Suppressor macrophage (primary cell): ENCODE measurements around the gene TARBP1.
A peak's percentile ranks its signal among the peaks of the same experiment; 100 is the strongest.

Source experiments
- DNase-seq, 4 experiments: peaks; one replicate each; pipeline ENCODE4 v3.0.0-alpha.2; 2020 to 2022

The TARBP1 gene

GRCh38 chr1:234484218-234484617 is 5.2 kb upstream of the TARBP1 start:
- DNase-seq, result no peak

- no peak for DNase-seq
These were observed 2.8 kb upstream of the TARBP1 start for GRCh38 chr1:234481771-234482170.

GRCh38 chr1:234479866-234480265 is 887 bp upstream of the TARBP1 start:
- DNase-seq, result no peak

GRCh38 chr1:234479310-234479559 is 256 bp upstream of the TARBP1 start:
- no peak for DNase-seq

GRCh38 chr1:234478152-234478480 is 863 bp downstream of the TARBP1 start:
- no peak for DNase-seq

GRCh38 chr1:234477386-234478151 is 1.4 kb downstream of the TARBP1 start:
- peak in 1 of 4 experiments; percentile 10 for DNase-seq

GRCh38 chr1:234476172-234476571 is 2.8 kb downstream of the TARBP1 start:
- DNase-seq, result peak in 2 of 4 experiments; percentile 25 to 31

- no peak for DNase-seq
These were observed 3.7 kb downstream of the TARBP1 start for GRCh38 chr1:234475167-234475793.

- no peak for DNase-seq
These were observed 4.6 kb downstream of the TARBP1 start for GRCh38 chr1:234474375-234474774.

GRCh38 chr1:234473118-234473517 is 5.9 kb downstream of the TARBP1 start:
- peak in 1 of 4 experiments; percentile 23 for DNase-seq

- no peak for DNase-seq
These were observed 9.6 kb downstream of the TARBP1 start for GRCh38 chr1:234469376-234469775.

- DNase-seq, result no peak
These were observed 10.4 kb downstream of the TARBP1 start for GRCh38 chr1:234468580-234468979.

- DNase-seq, result no peak
These were observed 11.2 kb downstream of the TARBP1 start for GRCh38 chr1:234467821-234468220.

GRCh38 chr1:234466945-234467344 is 12.0 kb downstream of the TARBP1 start:
- DNase-seq, result no peak

- no peak for DNase-seq
These were observed 15.2 kb downstream of the TARBP1 start for GRCh38 chr1:234463749-234464148.

GRCh38 chr1:234460652-234461051 is 18.3 kb downstream of the TARBP1 start:
- DNase-seq, result no peak

GRCh38 chr1:234458352-234459017 is 20.5 kb downstream of the TARBP1 start:
- DNase-seq, result no peak

- DNase-seq, result peak in 3 of 4 experiments; percentile 4 to 31 (median 21)
These were observed 24.1 kb downstream of the TARBP1 start for GRCh38 chr1:234454926-234455325.

- DNase-seq, result no peak
These were observed 26.5 kb downstream of the TARBP1 start for GRCh38 chr1:234452406-234452965.

GRCh38 chr1:234440348-234440747 is 38.6 kb downstream of the TARBP1 start:
- DNase-seq, result no peak

GRCh38 chr1:234438579-234438978 is 40.4 kb downstream of the TARBP1 start:
- no peak for DNase-seq

- no peak for DNase-seq
These were observed 41.4 kb downstream of the TARBP1 start for GRCh38 chr1:234437423-234438171.

GRCh38 chr1:234435620-234436019 is 43.4 kb downstream of the TARBP1 start:
- no peak for DNase-seq
